Keratinocyte (primary cell): Measurements from ENCODE around the gene FAM83G. TPM values are rescaled to one million over a fixed set of nuclear protein-coding genes. Genes with fewer than 3 reads are reported as not detected.

Source experiments
- DNase-seq: peaks from one replicate; pipeline ENCODE4 v3.0.0-alpha.2; 2011; ENCODE audit warnings: low read depth, missing footprints, low spot score
- FAIRE-seq: peaks from 2 replicates; lab custom pipeline; 2011; peaks lifted over from hg19 to GRCh38; lab: Jason Lieb, UNC
- H2AFZ ChIP-seq: 2 replicates; pipeline ENCODE4 v1.6.0; 2012; ENCODE audit warnings: low read length, control low read depth, inconsistent platforms; ENCODE audit not compliant: control insufficient read depth
- H3K27ac ChIP-seq: 2 replicates; pipeline ENCODE4 v1.5.1; 2011; ENCODE audit warnings: low read length; ENCODE audit not compliant: control insufficient read depth, insufficient read depth
- H3K27me3 ChIP-seq: 3 replicates; pipeline ENCODE4 v1.6.0; 2011; ENCODE audit warnings: low read length; ENCODE audit not compliant: control insufficient read depth, insufficient read depth; ENCODE audit errors: extremely low read depth
- H3K36me3 ChIP-seq, 2 experiments: 2 replicates in 1 of 2; 3 replicates in 1 of 2; pipeline ENCODE4 v1.5.1; 2011; ENCODE audit warnings: low read length in 2 of 2, mild to moderate bottlenecking in 1 of 2; ENCODE audit not compliant: control insufficient read depth in 2 of 2, insufficient read depth in 2 of 2; ENCODE audit errors: extremely low read depth in 1 of 2
- H3K4me1 ChIP-seq: 3 replicates; pipeline ENCODE4 v1.5.1; 2011; ENCODE audit warnings: low read length; ENCODE audit not compliant: control insufficient read depth, insufficient read depth; ENCODE audit errors: extremely low read depth
- H3K4me2 ChIP-seq: 3 replicates; pipeline ENCODE4 v1.6.0; 2011; ENCODE audit warnings: low read depth, low read length; ENCODE audit not compliant: control insufficient read depth, insufficient read depth; ENCODE audit errors: extremely low read depth
- H3K4me3 ChIP-seq, 3 experiments: fragments of 200-600 bp in 1 of 3; sonication (generic) in 1 of 3; 2 replicates in 2 of 3; 3 replicates in 1 of 3; pipeline ENCODE4 v1.5.1; 2011 to 2016; ENCODE audit warnings: low read length in 3 of 3, mild to moderate bottlenecking in 3 of 3, control low read depth in 2 of 3, inconsistent platforms in 1 of 3, low read depth in 1 of 3, mixed read lengths in 1 of 3, mixed run types in 1 of 3, moderate library complexity in 1 of 3; ENCODE audit not compliant: control insufficient read depth in 2 of 3, insufficient read depth in 2 of 3; ENCODE audit errors: extremely low read depth in 1 of 3
- H3K79me2 ChIP-seq: 2 replicates; pipeline ENCODE4 v1.6.0; 2012; ENCODE audit warnings: low read length; ENCODE audit not compliant: control insufficient read depth, insufficient read depth
- H3K9ac ChIP-seq: 3 replicates; pipeline ENCODE4 v1.6.0; 2011; ENCODE audit warnings: low read length; ENCODE audit not compliant: control insufficient read depth, insufficient read depth; ENCODE audit errors: extremely low read depth
- H3K9me1 ChIP-seq: 3 replicates; pipeline ENCODE4 v1.6.0; 2011; ENCODE audit warnings: low read length; ENCODE audit not compliant: control insufficient read depth, insufficient read depth; ENCODE audit errors: extremely low read depth
- H3K9me3 ChIP-seq: 2 replicates; pipeline ENCODE4 v1.5.1; 2012; ENCODE audit warnings: low read depth, low read length; ENCODE audit not compliant: control insufficient read depth
- H4K20me1 ChIP-seq: 3 replicates; pipeline ENCODE4 v1.6.0; 2011; ENCODE audit warnings: low read length; ENCODE audit not compliant: control insufficient read depth, insufficient read depth; ENCODE audit errors: extremely low read depth
- CTCF ChIP-seq, 3 experiments: IDR thresholded peaks in 1 of 3; conservative IDR thresholded peaks in 1 of 3; optimal IDR thresholded peaks in 1 of 3; 2 replicates in 2 of 3; 3 replicates in 1 of 3; pipeline versions ENCODE3 to v1.5.1; 2011; ENCODE audit warnings: low read length in 3 of 3, mild to moderate bottlenecking in 3 of 3, moderate library complexity in 2 of 3, control low read depth in 1 of 3, inconsistent platforms in 1 of 3; ENCODE audit not compliant: insufficient read depth in 2 of 3; ENCODE audit errors: extremely low read depth in 1 of 3
- EZH2 ChIP-seq: IDR thresholded peaks from one replicate; pipeline ENCODE4 v1.6.1; 2012; ENCODE audit warnings: inconsistent platforms, mild to moderate bottlenecking, low read length, moderate library complexity
- dilution Hi-C: fragments of 300-500 bp; cut with MboI; formaldehyde crosslinking; loops from one replicate; pipeline ENCODE4 v1.7.0; 2020; ENCODE audit warnings: low sequenced_read_pairs; ENCODE audit not compliant: extremely low pct_ligation_motif_present
- polyA plus RNA-seq, 5 experiments: library from polyadenylated mRNA; depleted of rRNA in 3 of 5; stranded (reverse) in 3 of 5; stranded (forward) in 1 of 5; unstranded in 1 of 5; fragments of >200 nt; gene quantifications; 1 replicate in 1 of 5; 2 replicates in 3 of 5; 3 replicates in 1 of 5; pipeline versions ENCODE4 v1.2.1 to v1.2.3, GENCODE V29; 2011 to 2012; ENCODE audit warnings: missing spikeins in 2 of 5, low read depth in 1 of 5, low replicate concordance in 1 of 5

FAM83G gene
- polyA plus RNA-seq, 1 donor (not counting 4 experiments of a cell fraction or from before 2014, with no cell fraction given), result 23.2 TPM

- Histone ChIP-seq H3K79me2 (no peaks in the 10 kb centered on the region), H3K4me2 (no peak overlapping the region), H2AFZ (no peak overlapping the region), H3K36me3 (no peaks in the 10 kb centered on the region), H3K9ac (no peak overlapping the region), H3K4me3 (no peak overlapping the region), H3K9me3 (no peaks in the 10 kb centered on the region), H3K4me1 (no peaks in the 10 kb centered on the region), H3K27ac (no peak overlapping the region), H3K27me3 (no peaks in the 10 kb centered on the region), H4K20me1 (no peaks in the 10 kb centered on the region), H3K9me1 (no peaks in the 10 kb centered on the region)
- no peak for TF ChIP-seq CTCF (optimal IDR thresholded peaks at IDR 0.05 in 1 of 3, IDR thresholded peaks at IDR 0.05 in 1 of 3, conservative IDR thresholded peaks at IDR 0.05 in 1 of 3; ENCODE audit: extremely low read depth in 1 of 3, insufficient read depth in 2 of 3, low read length in 3 of 3)
- TF ChIP-seq EZH2, result no peak
- DNase-seq (no peak), FAIRE-seq (no peak)
- dilution Hi-C loops, result no loop called here
Observed at GRCh38 chr17:18937981-18938691, 66.4 kb downstream of the FAM83G start.

- Histone ChIP-seq H3K27me3 (no peaks in the 10 kb centered on the region), H3K27ac (no peak overlapping the region), H4K20me1 (no peaks in the 10 kb centered on the region), H3K36me3 (peaks cover 12% of the 10 kb centered on the region in 2 experiments), H3K4me2 (no peak overlapping the region), H2AFZ (no peak overlapping the region), H3K9me3 (no peaks in the 10 kb centered on the region), H3K4me3 (no peak overlapping the region), H3K9me1 (no peaks in the 10 kb centered on the region), H3K79me2 (no peaks in the 10 kb centered on the region), H3K9ac (no peak overlapping the region), H3K4me1 (no peaks in the 10 kb centered on the region)
- no peak for FAIRE-seq
- DNase-seq, result no peak
- dilution Hi-C loops, result no loop called here
- TF ChIP-seq CTCF (optimal IDR thresholded peaks at IDR 0.05 in 1 of 3, IDR thresholded peaks at IDR 0.05 in 1 of 3, conservative IDR thresholded peaks at IDR 0.05 in 1 of 3; ENCODE audit: extremely low read depth in 1 of 3, insufficient read depth in 2 of 3, low read length in 3 of 3) (no peak), EZH2 (no peak)
Observed at GRCh38 chr17:18933102-18934058, 71.2 kb downstream of the FAM83G start.
